Glutamatergic neuron (in vitro differentiated cells): Measurements from ENCODE around the gene MRFAP1. TPM values are rescaled to one million over a fixed set of nuclear protein-coding genes. Genes with fewer than 3 reads are reported as not detected.
"Not testable (repeated sequence)": the region's sequence is repeated elsewhere in the genome, so short reads cannot be mapped to it uniquely, and the experiment has no call there.

Experiments used
- DNase-seq: peaks from one replicate; pipeline ENCODE4 v3.0.0; 2022
- H3K27ac Mint-ChIP-seq: one replicate; pipeline ENCODE4 v1.8.0; 2020; ENCODE audit warnings: mild to moderate bottlenecking, mixed read lengths, inconsistent platforms; ENCODE audit not compliant: unreplicated experiment
- H3K27me3 Mint-ChIP-seq: one replicate; pipeline ENCODE4 v1.8.0; 2020; ENCODE audit warnings: mild to moderate bottlenecking, moderate library complexity, mixed read lengths, inconsistent platforms; ENCODE audit not compliant: unreplicated experiment
- H3K36me3 Mint-ChIP-seq: one replicate; pipeline ENCODE4 v1.8.0; 2020; ENCODE audit warnings: mild to moderate bottlenecking, mixed read lengths, inconsistent platforms; ENCODE audit not compliant: unreplicated experiment
- H3K4me1 Mint-ChIP-seq: one replicate; pipeline ENCODE4 v1.8.0; 2020; ENCODE audit warnings: mild to moderate bottlenecking, low read depth, mixed read lengths, inconsistent platforms; ENCODE audit not compliant: unreplicated experiment
- H3K4me3 Mint-ChIP-seq: one replicate; pipeline ENCODE4 v1.8.0; 2020; ENCODE audit warnings: mild to moderate bottlenecking, mixed read lengths, inconsistent platforms; ENCODE audit not compliant: unreplicated experiment
- H3K9me3 Mint-ChIP-seq: one replicate; pipeline ENCODE4 v1.8.0; 2020; ENCODE audit warnings: mild to moderate bottlenecking, moderate library complexity, mixed read lengths, inconsistent platforms; ENCODE audit not compliant: unreplicated experiment
- CTCF ChIP-seq: fragments of 200-600 bp; sonication (generic); IDR thresholded peaks from one replicate; pipeline ENCODE4 v1.5.0; 2021; ENCODE audit not compliant: partially characterized antibody, unreplicated experiment
- total RNA-seq: library from RNA; stranded (reverse); fragmentation: NEBNext Ultra II Directional; extraction: Animal tissue kit (Norgen Biotek cat#: 25700); gene quantifications from one replicate; pipeline ENCODE4 v1.2.1, GENCODE V29; 2021; ENCODE audit not compliant: unreplicated experiment

The MRFAP1 gene
- total RNA-seq, 1 donor from 2014 or later, result 226 TPM

- Mint-ChIP-seq H3K9me3 (peaks cover 10% of the 10 kb centered on the region), H3K36me3 (no peaks in the 10 kb centered on the region), H3K4me3 (no peak overlapping the region), H3K27me3 (peaks cover 3% of the 10 kb centered on the region), H3K27ac (no peak overlapping the region), H3K4me1 (peaks cover 2% of the 10 kb centered on the region)
- no peak for TF ChIP-seq CTCF
- no peak for DNase-seq
These were observed 17.7 kb upstream of the MRFAP1 start for GRCh38 chr4:6622744-6623143.

GRCh38 chr4:6625256-6625655, 15.2 kb upstream of the MRFAP1 start:
- DNase-seq, result no peak
- Mint-ChIP-seq H3K27me3 (peaks cover 3% of the 10 kb centered on the region), H3K9me3 (peaks cover 5% of the 10 kb centered on the region), H3K4me3 (no peak overlapping the region), H3K27ac (no peak overlapping the region), H3K36me3 (no peaks in the 10 kb centered on the region), H3K4me1 (peaks cover 1% of the 10 kb centered on the region)
- TF ChIP-seq CTCF, result no peak

- no peak for TF ChIP-seq CTCF
- DNase-seq, result no peak
- Mint-ChIP-seq H3K9me3 (peaks cover 3% of the 10 kb centered on the region), H3K4me1 (no peaks in the 10 kb centered on the region), H3K4me3 (no peak overlapping the region), H3K27ac (no peak overlapping the region), H3K27me3 (peaks cover 3% of the 10 kb centered on the region), H3K36me3 (no peaks in the 10 kb centered on the region)
These were observed 14.4 kb upstream of the MRFAP1 start for GRCh38 chr4:6626066-6626465.

GRCh38 chr4:6627832-6628231, 12.7 kb upstream of the MRFAP1 start:
- no peak for TF ChIP-seq CTCF
- H3K4me1 Mint-ChIP-seq, result peaks cover 5% of the 10 kb centered on the region
- no peak overlapping the region for H3K27ac Mint-ChIP-seq
- no peaks in the 10 kb centered on the region for H3K27me3 Mint-ChIP-seq
- no peak for DNase-seq
- H3K9me3 Mint-ChIP-seq, result no peaks in the 10 kb centered on the region
- no peak overlapping the region for H3K4me3 Mint-ChIP-seq
- H3K36me3 Mint-ChIP-seq, result no peaks in the 10 kb centered on the region

GRCh38 chr4:6628484-6628883, 12.0 kb upstream of the MRFAP1 start:
- not testable (repeated sequence) for H3K4me3 Mint-ChIP-seq, H3K36me3 Mint-ChIP-seq

GRCh38 chr4:6632125-6632524, 8.4 kb upstream of the MRFAP1 start:
- no peak for TF ChIP-seq CTCF
- Mint-ChIP-seq H3K4me3 (no peak overlapping the region), H3K36me3 (no peaks in the 10 kb centered on the region), H3K27me3 (no peaks in the 10 kb centered on the region), H3K4me1 (peaks cover 14% of the 10 kb centered on the region), H3K27ac (peak overlapping the region; percentile 8), H3K9me3 (no peaks in the 10 kb centered on the region)
- no peak for DNase-seq

More at GRCh38 chr4:6628484-6628883, 12.0 kb upstream of the MRFAP1 start:
- H3K27ac Mint-ChIP-seq, H3K9me3 Mint-ChIP-seq, H3K27me3 Mint-ChIP-seq, DNase-seq: not testable (repeated sequence)
- peaks cover 11% of the 10 kb centered on the region for H3K4me1 Mint-ChIP-seq
